SK-N-MC (cell line): ENCODE measurements around the gene ATXN2.

Source experiments
- EZH2 ChIP-seq: fragments of 200-600 bp; sonication (generic); IDR thresholded peaks from one replicate; pipeline ENCODE4 v1.6.1; 2017; ENCODE audit warnings: antibody characterized with exemption
- POLR2AphosphoS5 ChIP-seq: IDR thresholded peaks from 2 replicates; pipeline ENCODE4 v1.6.1; 2012; ENCODE audit warnings: mild to moderate bottlenecking, low read depth, low read length, borderline replicate concordance

- no peak for TF ChIP-seq POLR2AphosphoS5
- no peak for TF ChIP-seq EZH2
Observed at GRCh38 chr12:111448266-111448830, 150.8 kb downstream of the ATXN2 start.
